ENCODE data around the gene MAL. TPM values are rescaled to one million over a fixed set of nuclear protein-coding genes. Genes with fewer than 3 reads are reported as not detected.

The MAL gene
- total RNA-seq, 1 donor from 2014 or later, result not detected

GRCh38 chr2:95071856-95072255 lies 46.3 kb downstream of the MAL start:
- no peak for DNase-seq (ENCODE audit: low spot score)
- H3K36me3 Mint-ChIP-seq (ENCODE audit: low read depth), result no peaks in the 10 kb centered on the region
- peaks cover 46% of the 10 kb centered on the region for H3K27me3 Mint-ChIP-seq (ENCODE audit: low read depth)
- H3K4me1 Mint-ChIP-seq (ENCODE audit: low read depth), result peaks cover 4% of the 10 kb centered on the region
- no peak for TF ChIP-seq CTCF (IDR thresholded peaks at IDR 0.05)
- no peak overlapping the region for H3K27ac Mint-ChIP-seq (ENCODE audit: unreplicated experiment)
- H3K9me3 Mint-ChIP-seq (ENCODE audit: low read depth), result no peaks in the 10 kb centered on the region
- H3K4me3 Mint-ChIP-seq (ENCODE audit: unreplicated experiment), result no peak overlapping the region

GRCh38 chr2:95072424-95072823 lies 46.9 kb downstream of the MAL start:
- H3K36me3 Mint-ChIP-seq (ENCODE audit: low read depth), result no peaks in the 10 kb centered on the region
- no peak overlapping the region for H3K27ac Mint-ChIP-seq (ENCODE audit: unreplicated experiment)
- DNase-seq (ENCODE audit: low spot score), result no peak
- no peaks in the 10 kb centered on the region for H3K9me3 Mint-ChIP-seq (ENCODE audit: low read depth)
- no peak overlapping the region for H3K4me3 Mint-ChIP-seq (ENCODE audit: unreplicated experiment)
- peaks cover 7% of the 10 kb centered on the region for H3K4me1 Mint-ChIP-seq (ENCODE audit: low read depth)
- H3K27me3 Mint-ChIP-seq (ENCODE audit: low read depth), result peaks cover 49% of the 10 kb centered on the region
- TF ChIP-seq CTCF (IDR thresholded peaks at IDR 0.05), result no peak

- Mint-ChIP-seq H3K36me3 (ENCODE audit: low read depth) (no peaks in the 10 kb centered on the region), H3K27me3 (ENCODE audit: low read depth) (peaks cover 56% of the 10 kb centered on the region), H3K4me3 (ENCODE audit: unreplicated experiment) (no peak overlapping the region), H3K9me3 (ENCODE audit: low read depth) (no peaks in the 10 kb centered on the region), H3K27ac (ENCODE audit: unreplicated experiment) (no peak overlapping the region), H3K4me1 (ENCODE audit: low read depth) (peaks cover 7% of the 10 kb centered on the region)
- DNase-seq (ENCODE audit: low spot score), result no peak
- no peak for TF ChIP-seq CTCF (IDR thresholded peaks at IDR 0.05)
These were observed 48.6 kb downstream of the MAL start for GRCh38 chr2:95073856-95074662.

GRCh38 chr2:95074663-95075439 lies 49.3 kb downstream of the MAL start:
- no peaks in the 10 kb centered on the region for H3K36me3 Mint-ChIP-seq (ENCODE audit: low read depth)
- TF ChIP-seq CTCF (IDR thresholded peaks at IDR 0.05), result no peak
- H3K27me3 Mint-ChIP-seq (ENCODE audit: low read depth), result peaks cover 57% of the 10 kb centered on the region
- no peak for DNase-seq (ENCODE audit: low spot score)
- H3K9me3 Mint-ChIP-seq (ENCODE audit: low read depth), result no peaks in the 10 kb centered on the region
- peaks cover 7% of the 10 kb centered on the region for H3K4me1 Mint-ChIP-seq (ENCODE audit: low read depth)
- no peak overlapping the region for H3K27ac Mint-ChIP-seq (ENCODE audit: unreplicated experiment)
- no peak overlapping the region for H3K4me3 Mint-ChIP-seq (ENCODE audit: unreplicated experiment)

- Mint-ChIP-seq H3K4me1 (ENCODE audit: low read depth) (peaks cover 7% of the 10 kb centered on the region), H3K9me3 (ENCODE audit: low read depth) (no peaks in the 10 kb centered on the region), H3K4me3 (ENCODE audit: unreplicated experiment) (no peak overlapping the region), H3K36me3 (ENCODE audit: low read depth) (no peaks in the 10 kb centered on the region), H3K27ac (ENCODE audit: unreplicated experiment) (no peak overlapping the region), H3K27me3 (ENCODE audit: low read depth) (peaks cover 62% of the 10 kb centered on the region)
- DNase-seq (ENCODE audit: low spot score), result no peak
- TF ChIP-seq CTCF (IDR thresholded peaks at IDR 0.05), result no peak
These were observed 50.1 kb downstream of the MAL start for GRCh38 chr2:95075440-95076132.

Measured in chondrocyte (in vitro differentiated cells).